HG02840 (cell line): ENCODE data around the gene PCBP3.

Experiments used
- ATAC-seq: cut with Tn5 transposase; IDR thresholded peaks from one replicate; pipeline ENCODE4 v1.9.1; 2021; ENCODE audit warnings: mild to moderate bottlenecking, moderate library complexity, moderate number of reproducible peaks; ENCODE audit not compliant: unreplicated experiment, low FRiP score

Gene PCBP3

GRCh38 chr21:45834026-45834715 lies 190.6 kb downstream of the PCBP3 start:
- no peak for ATAC-seq

- ATAC-seq = no peak
Measured at GRCh38 chr21:45834821-45835293, 191.3 kb downstream of the PCBP3 start.

- ATAC-seq = no peak
Measured at GRCh38 chr21:45835301-45836267, 192.1 kb downstream of the PCBP3 start.

- no peak for ATAC-seq
Measured at GRCh38 chr21:45836268-45836655, 192.7 kb downstream of the PCBP3 start.

- no peak for ATAC-seq
Measured at GRCh38 chr21:45836694-45837670, 193.5 kb downstream of the PCBP3 start.

- ATAC-seq = no peak
Measured at GRCh38 chr21:45837936-45838335, 194.4 kb downstream of the PCBP3 start.

GRCh38 chr21:45838634-45839033 lies 195.1 kb downstream of the PCBP3 start:
- ATAC-seq = no peak

GRCh38 chr21:45839274-45839673 lies 195.7 kb downstream of the PCBP3 start:
- no peak for ATAC-seq

- ATAC-seq = no peak
Measured at GRCh38 chr21:45841033-45841432, 197.5 kb downstream of the PCBP3 start.

- ATAC-seq = no peak
Measured at GRCh38 chr21:45843426-45843825, 199.9 kb downstream of the PCBP3 start.

GRCh38 chr21:45844181-45844580 lies 200.7 kb downstream of the PCBP3 start:
- no peak for ATAC-seq

GRCh38 chr21:45845063-45845769 lies 201.7 kb downstream of the PCBP3 start:
- no peak for ATAC-seq

GRCh38 chr21:45845770-45846090 lies 202.2 kb downstream of the PCBP3 start:
- ATAC-seq = no peak

GRCh38 chr21:45846373-45847160 lies 203.0 kb downstream of the PCBP3 start:
- ATAC-seq = no peak

GRCh38 chr21:45847870-45848269 lies 204.3 kb downstream of the PCBP3 start:
- ATAC-seq = no peak

- ATAC-seq = no peak
Measured at GRCh38 chr21:45848331-45848730, 204.8 kb downstream of the PCBP3 start.

GRCh38 chr21:45848805-45849204 lies 205.3 kb downstream of the PCBP3 start:
- no peak for ATAC-seq

- no peak for ATAC-seq
Measured at GRCh38 chr21:45849651-45850050, 206.1 kb downstream of the PCBP3 start.

GRCh38 chr21:45850181-45850580 lies 206.7 kb downstream of the PCBP3 start:
- no peak for ATAC-seq
